Left lung (tissue), 10 donors: Measurements from ENCODE around the gene ARMC7. TPM values are rescaled to one million over a fixed set of nuclear protein-coding genes. Genes with fewer than 3 reads are reported as not detected.

Source experiments
- ATAC-seq: fragments of 200-7000 bp; cut with Tn5 transposase; one replicate; pipeline ENCODE4 v1.9.1; 2020; ENCODE audit warnings: moderate library complexity
- DNase-seq, 4 donors: peaks; one replicate each; pipeline ENCODE4 v3.0.0-alpha.2; 2013 to 2020
- H3K27ac ChIP-seq, 2 donors: fragments of 200-600 bp; sonication (generic) in 1 of 2; one replicate each; pipeline versions ENCODE4 v1.5.0 to v1.8.0; 2020 to 2021
- H3K27me3 ChIP-seq, 2 donors: fragments of 200-600 bp; sonication (generic) in 1 of 2; one replicate each; pipeline versions ENCODE4 v1.5.0 to v1.8.0; 2020 to 2021
- H3K36me3 ChIP-seq, 2 donors: fragments of 200-600 bp; sonication (generic) in 1 of 2; one replicate each; pipeline versions ENCODE4 v1.5.0 to v1.8.0; 2020 to 2021
- H3K4me1 ChIP-seq, 2 donors: fragments of 200-600 bp; one replicate each; pipeline ENCODE4 v1.8.0; 2021
- H3K4me3 ChIP-seq, 2 donors: fragments of 200-600 bp; sonication (generic) in 1 of 2; one replicate each; pipeline versions ENCODE4 v1.5.0 to v1.8.0; 2020 to 2021; ENCODE audit warnings: mild to moderate bottlenecking in 1 of 2
- H3K9me3 ChIP-seq, 2 donors: fragments of 200-600 bp; sonication (generic) in 1 of 2; one replicate each; pipeline versions ENCODE4 v1.5.0 to v1.8.0; 2020 to 2021
- intact Hi-C, 2 donors: fragments of 100-400 bp; cut with DNase I; formaldehyde crosslinking; loops; one replicate each; pipeline versions ENCODE4 v1.11.2 to v1.14.2; 2022
- polyA plus RNA-seq, 6 donors: library from polyadenylated mRNA; unstranded; fragments of 120-200 nt; gene quantifications; one replicate each; pipeline ENCODE4 v1.2.1, GENCODE V29; 2013; ENCODE audit not compliant: insufficient read length in 6 of 6
- total RNA-seq, 2 donors: library from RNA; stranded (reverse); fragmentation: NEBNext Ultra II Directional; extraction: Animal tissue kit (Norgen Biotek cat#: 25700); gene quantifications; one replicate each; pipeline ENCODE4 v1.2.1, GENCODE V29; 2021
- TF ChIP-seq, protein P1 (sequence below), 2 donors: fragments of 200-600 bp; sonication (generic) in 1 of 2; IDR thresholded peaks; one replicate each; pipeline versions ENCODE4 v1.5.0 to v1.8.0; 2021; ENCODE audit warnings: antibody characterized with exemption in 2 of 2
- donor health status: DM: no; HTN: yes; CAD: no.
- donor health status: DM: no; HTN: no; CAD: no.

The ARMC7 gene
- total and polyA plus RNA-seq, 8 donors = 13.2 to 19.3 (median 14.9) TPM

GRCh38 chr17:75090871-75091854 lies 18.6 kb upstream of the ARMC7 start:
- Histone ChIP-seq H3K27ac (peak overlapping the region; percentile 41 to 48), H3K4me1 (peaks cover 45 to 94% of the 10 kb centered on the region in 2 donors), H3K27me3 (no peaks in the 10 kb centered on the region), H3K9me3 (no peaks in the 10 kb centered on the region), H3K4me3 (peak overlapping the region in 1 of 2 donors; percentile 21), H3K36me3 (peaks cover 0 to 17% of the 10 kb centered on the region in 2 donors)
- intact Hi-C loops = no loop called here
- TF ChIP-seq, protein P1, sequence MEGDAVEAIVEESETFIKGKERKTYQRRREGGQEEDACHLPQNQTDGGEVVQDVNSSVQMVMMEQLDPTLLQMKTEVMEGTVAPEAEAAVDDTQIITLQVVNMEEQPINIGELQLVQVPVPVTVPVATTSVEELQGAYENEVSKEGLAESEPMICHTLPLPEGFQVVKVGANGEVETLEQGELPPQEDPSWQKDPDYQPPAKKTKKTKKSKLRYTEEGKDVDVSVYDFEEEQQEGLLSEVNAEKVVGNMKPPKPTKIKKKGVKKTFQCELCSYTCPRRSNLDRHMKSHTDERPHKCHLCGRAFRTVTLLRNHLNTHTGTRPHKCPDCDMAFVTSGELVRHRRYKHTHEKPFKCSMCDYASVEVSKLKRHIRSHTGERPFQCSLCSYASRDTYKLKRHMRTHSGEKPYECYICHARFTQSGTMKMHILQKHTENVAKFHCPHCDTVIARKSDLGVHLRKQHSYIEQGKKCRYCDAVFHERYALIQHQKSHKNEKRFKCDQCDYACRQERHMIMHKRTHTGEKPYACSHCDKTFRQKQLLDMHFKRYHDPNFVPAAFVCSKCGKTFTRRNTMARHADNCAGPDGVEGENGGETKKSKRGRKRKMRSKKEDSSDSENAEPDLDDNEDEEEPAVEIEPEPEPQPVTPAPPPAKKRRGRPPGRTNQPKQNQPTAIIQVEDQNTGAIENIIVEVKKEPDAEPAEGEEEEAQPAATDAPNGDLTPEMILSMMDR (IDR thresholded peaks at IDR 0.05) = no peak
- ATAC-seq (no peak), DNase-seq (no peak)

DNA sequence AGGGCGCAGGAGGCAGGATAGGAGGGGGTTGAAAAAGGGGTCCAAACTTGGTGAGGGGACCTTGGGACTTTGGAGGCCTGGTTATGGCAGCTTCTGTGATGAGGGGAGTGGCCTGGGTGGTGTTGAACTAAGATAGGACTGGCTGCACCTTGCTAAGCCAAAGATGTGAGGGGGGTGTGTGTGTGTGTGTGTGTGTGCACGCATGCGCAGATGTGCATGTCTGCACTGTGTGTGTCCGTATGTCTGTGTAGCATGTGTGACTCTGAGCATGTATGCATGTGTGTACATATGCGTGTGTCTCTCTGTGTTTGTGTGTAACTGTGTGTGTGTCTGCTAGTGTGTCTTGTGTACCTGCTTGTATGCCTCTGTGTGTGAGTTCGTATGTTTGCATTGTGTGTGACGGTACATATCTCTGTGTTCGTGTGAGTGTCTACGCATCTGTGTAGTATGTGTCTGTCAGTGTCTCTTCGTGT lies 17.9 kb upstream of the ARMC7 start:
- intact Hi-C loops = no loop called here
- peaks cover 0 to 17% of the 10 kb centered on the region in 2 donors for H3K36me3 ChIP-seq
- H3K27ac ChIP-seq = peak overlapping the region; percentile 41 to 48
- H3K9me3 ChIP-seq = no peaks in the 10 kb centered on the region
- DNase-seq (no peak), ATAC-seq (no peak)
- peak overlapping the region in 1 of 2 donors; percentile 21 for H3K4me3 ChIP-seq
- H3K4me1 ChIP-seq = peaks cover 45 to 94% of the 10 kb centered on the region in 2 donors
- no peaks in the 10 kb centered on the region for H3K27me3 ChIP-seq
- TF ChIP-seq, protein P1 (IDR thresholded peaks at IDR 0.05) = no peak

GRCh38 chr17:75093548-75094158 lies 16.1 kb upstream of the ARMC7 start:
- peak overlapping the region in 1 of 2 donors; percentile 9 for H3K4me3 ChIP-seq
- intact Hi-C loops = no loop called here
- no peaks in the 10 kb centered on the region for H3K27me3 ChIP-seq
- no peak for DNase-seq
- peak overlapping the region; percentile 48 to 84 for H3K27ac ChIP-seq
- ATAC-seq = no peak
- H3K4me1 ChIP-seq = peaks cover 42 to 87% of the 10 kb centered on the region in 2 donors
- H3K9me3 ChIP-seq = no peaks in the 10 kb centered on the region
- TF ChIP-seq, protein P1 (IDR thresholded peaks at IDR 0.05) = no peak
- peaks cover 0 to 28% of the 10 kb centered on the region in 2 donors for H3K36me3 ChIP-seq

GRCh38 chr17:75094871-75095399 lies 14.8 kb upstream of the ARMC7 start:
- TF ChIP-seq, protein P1 (IDR thresholded peaks at IDR 0.05) = no peak
- Histone ChIP-seq H3K27ac (peak overlapping the region; percentile 53 to 84), H3K27me3 (no peaks in the 10 kb centered on the region), H3K36me3 (peaks cover 0 to 41% of the 10 kb centered on the region in 2 donors), H3K9me3 (no peaks in the 10 kb centered on the region), H3K4me1 (peaks cover 34 to 74% of the 10 kb centered on the region in 2 donors), H3K4me3 (no peak overlapping the region)
- intact Hi-C loops = no loop called here
- DNase-seq = no peak
- ATAC-seq = no peak
